ENCODE data around the gene ADCY1. TPM values are rescaled to one million over a fixed set of nuclear protein-coding genes. Genes with fewer than 3 reads are reported as not detected.

The ADCY1 gene
- total RNA-seq, 1 donor from 2014 or later: 4.7 TPM

DNA sequence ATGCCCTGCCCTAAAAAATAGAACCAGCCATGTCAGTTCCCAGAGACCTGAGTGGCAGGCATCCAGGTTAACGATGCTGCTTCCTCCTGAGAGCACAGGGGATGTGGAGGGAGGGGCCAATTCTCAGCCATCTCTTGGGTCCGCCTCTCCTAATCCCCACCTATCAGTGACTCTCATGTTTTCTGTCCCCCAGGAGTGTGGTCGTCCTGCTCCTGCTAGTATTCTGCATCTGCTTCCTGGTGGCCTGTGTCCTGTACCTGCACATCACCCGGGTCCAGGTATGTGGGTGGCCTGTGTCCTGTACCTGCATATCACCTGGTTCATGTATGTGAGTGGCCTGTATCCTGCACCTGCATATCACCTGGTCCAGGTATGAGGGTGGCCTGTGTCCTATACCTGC lies 105.3 kb downstream of the ADCY1 start:
- Mint-ChIP-seq H3K4me3 (no peak overlapping the region), H3K27ac (no peak overlapping the region), H3K9me3 (peaks cover 10% of the 10 kb centered on the region), H3K27me3 (ENCODE audit: low read depth) (peaks cover 2% of the 10 kb centered on the region), H3K36me3 (no peaks in the 10 kb centered on the region), H3K4me1 (no peaks in the 10 kb centered on the region)
- DNase-seq (ENCODE audit: low spot score in 2 of 2, unreplicated experiment in 2 of 2): no peak
- TF ChIP-seq, protein P1, sequence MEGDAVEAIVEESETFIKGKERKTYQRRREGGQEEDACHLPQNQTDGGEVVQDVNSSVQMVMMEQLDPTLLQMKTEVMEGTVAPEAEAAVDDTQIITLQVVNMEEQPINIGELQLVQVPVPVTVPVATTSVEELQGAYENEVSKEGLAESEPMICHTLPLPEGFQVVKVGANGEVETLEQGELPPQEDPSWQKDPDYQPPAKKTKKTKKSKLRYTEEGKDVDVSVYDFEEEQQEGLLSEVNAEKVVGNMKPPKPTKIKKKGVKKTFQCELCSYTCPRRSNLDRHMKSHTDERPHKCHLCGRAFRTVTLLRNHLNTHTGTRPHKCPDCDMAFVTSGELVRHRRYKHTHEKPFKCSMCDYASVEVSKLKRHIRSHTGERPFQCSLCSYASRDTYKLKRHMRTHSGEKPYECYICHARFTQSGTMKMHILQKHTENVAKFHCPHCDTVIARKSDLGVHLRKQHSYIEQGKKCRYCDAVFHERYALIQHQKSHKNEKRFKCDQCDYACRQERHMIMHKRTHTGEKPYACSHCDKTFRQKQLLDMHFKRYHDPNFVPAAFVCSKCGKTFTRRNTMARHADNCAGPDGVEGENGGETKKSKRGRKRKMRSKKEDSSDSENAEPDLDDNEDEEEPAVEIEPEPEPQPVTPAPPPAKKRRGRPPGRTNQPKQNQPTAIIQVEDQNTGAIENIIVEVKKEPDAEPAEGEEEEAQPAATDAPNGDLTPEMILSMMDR (IDR thresholded peaks at IDR 0.05; ENCODE audit: unreplicated experiment): no peak

DNA sequence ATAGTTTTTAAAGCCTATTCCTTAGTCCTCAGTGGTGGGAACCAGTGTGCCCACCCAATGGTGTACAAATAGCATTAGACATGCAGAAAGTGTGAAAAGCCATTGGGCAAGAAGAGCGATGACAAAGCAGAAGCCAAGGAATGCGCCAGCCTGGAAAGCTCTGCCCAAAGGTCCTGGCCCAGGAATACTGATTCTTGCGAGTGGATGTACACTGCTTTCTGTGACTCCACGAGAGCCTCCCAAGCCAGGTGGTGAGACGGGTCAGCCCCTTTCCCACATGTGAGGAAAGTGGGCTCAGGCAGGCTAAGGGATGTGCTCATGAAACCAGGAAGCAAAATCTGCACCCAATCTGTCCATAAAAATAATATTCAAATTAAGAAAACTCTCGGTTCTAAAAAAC lies 106.6 kb downstream of the ADCY1 start:
- peaks cover 7% of the 10 kb centered on the region for H3K9me3 Mint-ChIP-seq
- H3K36me3 Mint-ChIP-seq: no peaks in the 10 kb centered on the region
- H3K27ac Mint-ChIP-seq: no peak overlapping the region
- H3K4me3 Mint-ChIP-seq: no peak overlapping the region
- TF ChIP-seq, protein P1 (IDR thresholded peaks at IDR 0.05; ENCODE audit: unreplicated experiment): no peak
- H3K4me1 Mint-ChIP-seq: no peaks in the 10 kb centered on the region
- no peak for DNase-seq (ENCODE audit: low spot score in 2 of 2, unreplicated experiment in 2 of 2)
- peaks cover 2% of the 10 kb centered on the region for H3K27me3 Mint-ChIP-seq (ENCODE audit: low read depth)

DNA sequence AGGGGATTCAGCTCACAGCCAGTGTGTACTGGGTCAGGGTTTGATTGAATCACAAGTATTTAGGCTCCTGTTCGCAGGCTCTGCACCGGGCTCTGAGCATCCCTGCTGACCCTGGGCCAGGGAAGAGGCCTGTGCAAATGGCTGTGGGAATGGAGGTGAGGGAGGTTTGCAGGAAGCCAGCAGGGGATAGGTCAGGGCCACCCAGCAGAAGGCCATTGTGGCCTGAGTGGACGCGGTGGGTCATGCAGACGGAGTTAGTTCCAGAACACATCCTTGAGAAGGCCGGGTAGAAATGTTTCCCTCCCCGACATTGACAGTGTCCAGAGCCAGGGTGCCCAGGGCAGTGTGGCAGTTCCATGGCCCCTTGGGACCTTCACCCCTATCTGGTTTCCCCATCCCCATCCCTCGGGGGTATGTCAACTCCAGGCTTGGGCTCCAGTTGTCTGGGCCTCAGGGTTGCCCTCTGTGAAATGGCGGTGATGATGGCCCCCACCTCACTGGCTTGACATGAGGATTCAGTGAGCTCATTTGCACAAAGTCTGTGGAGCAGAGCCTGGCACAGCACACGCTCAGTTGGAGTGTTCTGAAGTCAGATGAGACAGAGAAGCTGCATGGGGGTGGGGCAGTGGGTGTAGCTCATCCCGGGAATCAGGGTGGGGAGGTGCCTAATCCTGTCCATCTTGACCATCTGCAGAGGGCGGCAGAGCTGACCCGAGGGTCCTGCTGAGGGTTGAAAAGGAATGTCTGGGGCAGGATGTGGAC lies 107.6 kb downstream of the ADCY1 start:
- TF ChIP-seq, protein P1 (IDR thresholded peaks at IDR 0.05; ENCODE audit: unreplicated experiment): no peak
- Mint-ChIP-seq H3K4me3 (no peak overlapping the region), H3K4me1 (no peaks in the 10 kb centered on the region), H3K27me3 (ENCODE audit: low read depth) (peaks cover 2% of the 10 kb centered on the region), H3K9me3 (no peaks in the 10 kb centered on the region), H3K27ac (no peak overlapping the region), H3K36me3 (no peaks in the 10 kb centered on the region)
- DNase-seq (ENCODE audit: low spot score in 2 of 2, unreplicated experiment in 2 of 2): peak in 1 of 2 experiments; percentile 33

DNA sequence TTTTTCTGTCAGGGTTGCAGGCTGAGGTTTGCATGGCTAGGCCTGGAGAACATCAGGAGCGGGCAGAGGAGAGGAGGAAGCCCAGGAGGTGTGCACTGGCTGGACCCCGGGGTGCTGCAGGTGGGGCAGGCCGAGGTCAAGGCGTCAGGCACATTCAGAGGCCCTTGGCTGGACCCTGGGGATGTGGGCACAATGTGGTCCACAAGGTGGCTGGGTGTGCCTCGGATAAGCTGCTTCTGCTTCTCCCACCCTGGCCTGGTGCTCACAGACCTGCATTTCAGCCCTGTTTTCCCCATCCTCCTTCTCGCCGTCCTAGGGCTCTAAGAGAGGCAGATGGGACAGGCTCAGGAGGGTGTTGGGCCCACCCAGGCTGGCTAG lies 108.2 kb downstream of the ADCY1 start:
- H3K4me1 Mint-ChIP-seq: no peaks in the 10 kb centered on the region
- H3K27ac Mint-ChIP-seq: no peak overlapping the region
- TF ChIP-seq, protein P1 (IDR thresholded peaks at IDR 0.05; ENCODE audit: unreplicated experiment): no peak
- H3K9me3 Mint-ChIP-seq: no peaks in the 10 kb centered on the region
- peaks cover 2% of the 10 kb centered on the region for H3K27me3 Mint-ChIP-seq (ENCODE audit: low read depth)
- H3K36me3 Mint-ChIP-seq: no peaks in the 10 kb centered on the region
- no peak for DNase-seq (ENCODE audit: low spot score in 2 of 2, unreplicated experiment in 2 of 2)
- H3K4me3 Mint-ChIP-seq: no peak overlapping the region

DNA sequence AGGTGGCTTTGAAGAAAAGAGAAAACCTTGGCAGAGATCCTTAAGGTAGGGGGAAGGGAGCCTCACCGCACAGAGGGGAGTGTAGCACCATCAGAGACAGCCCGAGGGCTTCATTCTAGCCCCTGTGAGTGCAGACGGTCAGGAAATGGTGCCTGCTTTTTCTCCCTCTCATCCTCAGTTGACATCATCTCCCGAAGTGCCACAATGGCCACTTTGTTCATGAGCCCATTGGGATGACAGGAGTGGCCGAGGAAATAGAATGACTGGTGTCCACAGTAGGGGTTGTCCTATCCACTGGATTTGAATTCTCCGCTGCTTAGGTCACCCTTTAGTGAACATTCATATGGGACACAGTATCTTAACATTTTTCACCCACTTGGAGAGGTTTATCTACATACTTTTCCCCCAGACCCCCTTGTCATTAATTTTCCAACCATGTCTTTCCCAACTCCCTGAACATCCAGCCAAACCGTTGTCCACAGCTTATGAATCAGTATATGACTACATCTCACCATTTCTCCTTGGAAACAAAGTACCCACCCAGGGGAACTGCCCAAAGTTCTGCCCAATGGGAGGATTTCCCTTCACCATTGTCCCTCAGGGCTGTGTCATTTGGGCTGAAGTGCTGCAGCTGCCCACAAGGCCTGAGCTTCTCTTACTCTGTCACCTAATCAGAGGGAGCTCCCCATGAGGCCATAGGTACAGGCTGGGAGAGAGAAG lies 108.8 kb downstream of the ADCY1 start:
- Mint-ChIP-seq H3K9me3 (no peaks in the 10 kb centered on the region), H3K4me1 (no peaks in the 10 kb centered on the region), H3K4me3 (no peak overlapping the region), H3K27me3 (ENCODE audit: low read depth) (no peaks in the 10 kb centered on the region), H3K27ac (no peak overlapping the region), H3K36me3 (no peaks in the 10 kb centered on the region)
- DNase-seq (ENCODE audit: low spot score in 2 of 2, unreplicated experiment in 2 of 2): no peak
- TF ChIP-seq, protein P1 (IDR thresholded peaks at IDR 0.05; ENCODE audit: unreplicated experiment): no peak
